SHP77 treated with DMSO at 0.1 percent for 48 hours (cell line): ENCODE measurements around the gene SOCS4.
"Not testable (repeated sequence)": the region's sequence is repeated elsewhere in the genome, so short reads cannot be mapped to it uniquely, and the experiment has no call there.

Source experiments
- DNase-seq: peaks from one replicate; lab custom pipeline; 2025; lab: John Stamatoyannopoulos, UW

Gene SOCS4

GRCh38 chr14:55052269-55052930 is 25.4 kb downstream of the SOCS4 start:
- DNase-seq, result no peak

GRCh38 chr14:55053018-55053417 is 26.0 kb downstream of the SOCS4 start:
- no peak for DNase-seq

- DNase-seq, result no peak
Measured at GRCh38 chr14:55053500-55053899, 26.5 kb downstream of the SOCS4 start.

- no peak for DNase-seq
Measured at GRCh38 chr14:55054098-55054497, 27.1 kb downstream of the SOCS4 start.

GRCh38 chr14:55057919-55058318 is 30.9 kb downstream of the SOCS4 start:
- no peak for DNase-seq

- DNase-seq, result no peak
Measured at GRCh38 chr14:55059333-55059732, 32.3 kb downstream of the SOCS4 start.

- DNase-seq, result no peak
Measured at GRCh38 chr14:55062517-55063351, 35.7 kb downstream of the SOCS4 start.

GRCh38 chr14:55064896-55065295 is 37.9 kb downstream of the SOCS4 start:
- not testable (repeated sequence) for DNase-seq

GRCh38 chr14:55065411-55065810 is 38.4 kb downstream of the SOCS4 start:
- no peak for DNase-seq

- no peak for DNase-seq
Measured at GRCh38 chr14:55066223-55066622, 39.2 kb downstream of the SOCS4 start.

- no peak for DNase-seq
Measured at GRCh38 chr14:55070981-55071411, 44.0 kb downstream of the SOCS4 start.

- DNase-seq, result no peak
Measured at GRCh38 chr14:55071870-55072640, 45.0 kb downstream of the SOCS4 start.

GRCh38 chr14:55073856-55074255 is 46.8 kb downstream of the SOCS4 start:
- no peak for DNase-seq

- DNase-seq, result no peak
Measured at GRCh38 chr14:55074662-55075061, 47.6 kb downstream of the SOCS4 start.

GRCh38 chr14:55075628-55076175 is 48.7 kb downstream of the SOCS4 start:
- no peak for DNase-seq

- no peak for DNase-seq
Measured at GRCh38 chr14:55077170-55078151, 50.4 kb downstream of the SOCS4 start.

- DNase-seq, result not testable (repeated sequence)
Measured at GRCh38 chr14:55079961-55080360, 52.9 kb downstream of the SOCS4 start.

- DNase-seq, result no peak
Measured at GRCh38 chr14:55084401-55085059, 57.5 kb downstream of the SOCS4 start.

- no peak for DNase-seq
Measured at GRCh38 chr14:55085060-55085660, 58.1 kb downstream of the SOCS4 start.

- DNase-seq, result no peak
Measured at GRCh38 chr14:55086938-55087337, 59.9 kb downstream of the SOCS4 start.
